LNCaP clone FGC (cell line): Measurements from ENCODE around the gene LMLN.
"Not testable (repeated sequence)": the region's sequence is repeated elsewhere in the genome, so short reads cannot be mapped to it uniquely, and the experiment has no call there.

Experiments used
- DNase-seq: peaks from one replicate; pipeline ENCODE4 v3.0.0-alpha.2; 2011; ENCODE audit warnings: low read depth
- H3K4me3 ChIP-seq: 2 replicates; pipeline ENCODE4 v1.5.1; 2011; ENCODE audit warnings: mild to moderate bottlenecking, low read depth, low read length, control low read depth
- CTCF ChIP-seq: IDR thresholded peaks from 2 replicates; pipeline ENCODE4 v1.5.1; 2012; ENCODE audit warnings: mild to moderate bottlenecking; ENCODE audit not compliant: control insufficient read depth, insufficient read depth; ENCODE audit errors: extremely low read depth

LMLN gene

GRCh38 chr3:197952440-197952839, 7.6 kb upstream of the LMLN start:
- no peak overlapping the region for H3K4me3 ChIP-seq
- TF ChIP-seq CTCF: no peak
- no peak for DNase-seq

- TF ChIP-seq CTCF: no peak
- H3K4me3 ChIP-seq: no peak overlapping the region
Measured at GRCh38 chr3:197953325-197953724, 6.7 kb upstream of the LMLN start.

GRCh38 chr3:197953881-197954280, 6.1 kb upstream of the LMLN start:
- no peak overlapping the region for H3K4me3 ChIP-seq
- TF ChIP-seq CTCF: no peak
- DNase-seq: no peak

More at GRCh38 chr3:197953325-197953724, 6.7 kb upstream of the LMLN start:
- no peak for DNase-seq

DNA sequence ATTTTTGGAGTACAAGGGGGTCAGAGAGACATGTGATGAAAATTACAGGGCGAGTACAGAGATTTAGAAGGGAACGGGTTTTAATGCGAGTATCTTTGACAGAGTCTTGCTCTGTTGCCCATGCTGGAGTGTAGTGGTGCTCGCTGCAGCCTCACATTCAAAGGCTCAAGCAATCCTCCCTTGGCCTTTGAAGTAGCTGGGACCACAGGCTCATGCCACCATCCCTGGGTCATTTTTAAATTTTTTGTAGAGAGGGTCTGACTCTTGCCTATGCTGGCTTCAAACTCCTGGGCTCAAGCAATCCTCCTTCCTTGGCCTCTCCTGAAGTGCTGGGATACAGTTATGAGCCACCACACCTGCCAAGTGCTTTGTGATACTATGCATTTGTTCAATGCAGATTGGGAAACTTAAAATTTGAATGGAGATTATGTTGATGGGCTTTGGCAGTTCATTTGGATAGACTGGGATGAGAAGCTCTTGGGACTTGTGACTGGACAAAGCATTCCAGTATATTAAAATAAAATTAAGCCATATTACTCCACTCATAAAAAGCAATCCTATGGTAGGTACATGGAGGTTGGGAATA, 4.0 kb upstream of the LMLN start:
- DNase-seq: no peak
- no peak overlapping the region for H3K4me3 ChIP-seq
- TF ChIP-seq CTCF: no peak

DNA sequence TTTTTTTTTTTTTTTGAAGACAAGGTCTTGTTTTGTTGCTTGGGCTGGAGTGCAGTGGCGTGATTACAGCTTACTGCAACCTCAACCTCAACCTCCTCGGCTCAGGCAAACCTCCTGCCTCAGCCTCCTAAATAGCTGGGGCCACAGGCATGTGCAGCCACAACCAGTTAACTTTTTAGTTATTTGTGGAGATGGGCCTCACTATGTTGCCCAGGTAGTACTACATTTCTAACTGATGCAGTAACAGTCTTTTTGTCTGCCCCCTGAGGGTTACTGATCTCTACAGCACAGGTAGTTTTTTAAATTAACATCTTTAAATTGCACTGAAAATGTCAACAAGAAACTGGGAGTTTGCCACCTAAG, 3.4 kb upstream of the LMLN start:
- no peak overlapping the region for H3K4me3 ChIP-seq
- TF ChIP-seq CTCF: no peak
- DNase-seq: no peak

DNA sequence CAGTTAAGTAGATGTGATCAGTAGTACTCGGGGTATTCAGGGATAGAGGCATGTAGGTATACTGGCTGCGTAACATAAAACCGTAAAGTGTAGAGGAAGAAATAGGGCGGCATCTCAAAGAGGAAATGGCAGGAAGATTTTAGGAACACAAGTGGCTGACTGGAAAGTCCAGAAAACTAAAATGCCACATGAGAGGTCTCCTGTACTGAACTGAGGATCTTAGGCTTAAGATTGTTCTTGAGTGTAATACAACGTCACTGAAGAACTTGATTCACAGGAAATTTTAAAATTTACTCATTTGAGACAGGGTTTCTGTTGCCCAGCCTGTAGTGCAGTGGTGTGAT, 2.3 kb upstream of the LMLN start:
- DNase-seq: no peak
- no peak overlapping the region for H3K4me3 ChIP-seq
- TF ChIP-seq CTCF: no peak

DNA sequence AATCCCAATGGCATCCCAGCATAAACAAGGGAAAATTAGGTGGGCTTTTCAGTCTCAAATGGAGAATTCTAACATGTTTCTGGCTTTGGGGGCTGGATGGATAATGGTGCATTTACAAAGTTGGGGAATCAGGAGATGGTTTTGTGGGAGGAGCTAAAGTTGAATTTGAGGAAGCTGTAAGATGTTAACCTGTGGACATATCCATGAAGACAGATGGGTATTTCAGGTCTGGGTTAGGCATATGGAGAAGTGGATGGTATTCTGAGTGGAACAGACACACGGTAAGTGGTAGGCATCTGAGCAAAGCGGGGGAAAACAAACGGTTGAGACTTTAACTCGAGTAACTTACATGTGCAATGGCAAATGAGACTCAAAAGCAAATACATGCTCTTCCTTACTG, 1.7 kb upstream of the LMLN start:
- DNase-seq: no peak
- no peak overlapping the region for H3K4me3 ChIP-seq
- no peak for TF ChIP-seq CTCF

- DNase-seq: not testable (repeated sequence)
- peak overlapping the region; percentile 62 for H3K4me3 ChIP-seq
Measured at GRCh38 chr3:197958848-197959247, 1.2 kb upstream of the LMLN start.
